GM12873 (cell line): Measurements from ENCODE around the gene LMX1A.

Source experiments
- TF ChIP-seq, protein P1 (sequence below): IDR thresholded peaks from 2 replicates; pipeline ENCODE4 v1.5.1; 2012; ENCODE audit warnings: low read depth, mild to moderate bottlenecking, moderate library complexity, low read length, control low read depth; ENCODE audit not compliant: insufficient read depth; ENCODE audit errors: missing control alignments

The LMX1A gene

DNA sequence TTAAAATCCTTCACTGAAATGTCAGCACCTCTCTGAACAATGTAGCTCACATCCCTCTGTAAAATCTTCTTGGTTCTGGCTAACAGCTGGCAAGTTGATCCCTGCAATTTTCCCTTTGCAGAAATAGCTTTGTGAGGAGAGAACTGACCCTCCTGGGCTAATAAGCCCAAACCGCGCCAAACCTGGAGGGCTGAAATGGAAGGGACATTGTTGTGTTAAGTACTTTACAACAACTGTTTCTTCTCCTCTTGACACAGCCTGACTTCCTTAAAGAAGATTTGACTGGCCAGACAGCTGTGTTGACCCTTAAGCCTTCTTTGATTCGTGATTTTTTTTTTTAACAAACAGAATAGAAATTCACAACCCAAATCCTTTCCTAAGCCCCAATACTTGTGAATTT is 5.7 kb downstream of the LMX1A start:
- TF ChIP-seq, protein P1, sequence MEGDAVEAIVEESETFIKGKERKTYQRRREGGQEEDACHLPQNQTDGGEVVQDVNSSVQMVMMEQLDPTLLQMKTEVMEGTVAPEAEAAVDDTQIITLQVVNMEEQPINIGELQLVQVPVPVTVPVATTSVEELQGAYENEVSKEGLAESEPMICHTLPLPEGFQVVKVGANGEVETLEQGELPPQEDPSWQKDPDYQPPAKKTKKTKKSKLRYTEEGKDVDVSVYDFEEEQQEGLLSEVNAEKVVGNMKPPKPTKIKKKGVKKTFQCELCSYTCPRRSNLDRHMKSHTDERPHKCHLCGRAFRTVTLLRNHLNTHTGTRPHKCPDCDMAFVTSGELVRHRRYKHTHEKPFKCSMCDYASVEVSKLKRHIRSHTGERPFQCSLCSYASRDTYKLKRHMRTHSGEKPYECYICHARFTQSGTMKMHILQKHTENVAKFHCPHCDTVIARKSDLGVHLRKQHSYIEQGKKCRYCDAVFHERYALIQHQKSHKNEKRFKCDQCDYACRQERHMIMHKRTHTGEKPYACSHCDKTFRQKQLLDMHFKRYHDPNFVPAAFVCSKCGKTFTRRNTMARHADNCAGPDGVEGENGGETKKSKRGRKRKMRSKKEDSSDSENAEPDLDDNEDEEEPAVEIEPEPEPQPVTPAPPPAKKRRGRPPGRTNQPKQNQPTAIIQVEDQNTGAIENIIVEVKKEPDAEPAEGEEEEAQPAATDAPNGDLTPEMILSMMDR: no peak

DNA sequence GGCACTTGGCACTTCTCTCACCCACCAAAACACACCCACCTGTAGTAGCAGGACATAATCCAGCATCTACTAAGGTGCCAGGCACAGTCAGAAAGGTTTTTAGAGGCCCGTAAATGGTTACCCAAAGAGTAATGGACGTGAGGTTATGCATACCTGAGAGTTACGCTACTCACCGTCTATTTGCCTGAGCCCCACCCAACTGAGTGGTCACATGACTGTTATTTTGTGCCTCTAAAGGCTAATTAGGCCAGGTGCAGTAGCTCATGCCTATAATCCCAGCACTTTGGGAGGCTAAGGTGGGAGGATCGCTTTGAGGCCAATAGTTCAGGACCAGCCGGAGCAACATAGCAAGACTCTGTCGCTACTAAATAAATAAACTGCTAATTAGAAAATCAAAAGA is 11.0 kb downstream of the LMX1A start:
- TF ChIP-seq, protein P1: no peak

DNA sequence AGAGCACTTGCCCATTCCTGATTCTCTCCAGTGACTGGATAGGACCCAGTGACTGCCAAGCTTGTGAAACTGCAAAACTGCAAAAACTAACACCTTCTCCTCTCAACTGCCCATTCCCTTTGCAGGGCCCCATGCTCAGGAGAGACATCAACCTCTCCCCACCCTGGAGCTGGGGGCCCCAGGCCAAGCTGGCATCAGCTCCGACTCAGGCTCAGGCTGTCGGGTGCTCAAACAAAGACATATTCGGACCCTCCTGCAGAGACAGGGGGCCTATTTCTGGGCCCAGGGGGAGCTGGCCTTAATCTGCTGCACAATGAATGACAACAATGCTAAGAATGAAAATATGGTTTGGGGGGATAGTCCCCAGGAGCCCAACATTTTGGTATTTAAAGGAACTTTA is 11.8 kb downstream of the LMX1A start:
- TF ChIP-seq, protein P1: no peak

DNA sequence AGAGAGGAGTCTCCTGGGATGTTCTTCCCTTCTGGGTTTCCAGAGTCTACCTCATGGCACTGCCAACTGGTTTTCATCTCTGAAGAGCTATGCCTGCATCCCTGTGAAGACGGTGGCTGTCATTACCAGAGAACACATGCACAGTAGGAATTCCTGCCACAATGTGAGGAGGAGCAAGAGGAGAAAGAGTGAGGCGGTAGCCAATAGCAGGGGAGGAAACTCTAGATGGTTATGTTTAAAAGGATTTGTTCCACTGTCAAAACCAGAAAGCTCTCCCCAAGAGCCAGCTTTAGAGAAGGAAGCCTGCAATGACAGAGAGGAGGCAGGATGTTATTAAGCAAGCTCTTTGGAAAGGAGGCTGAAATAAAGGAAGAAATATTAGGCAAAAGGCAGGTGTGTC is 12.3 kb downstream of the LMX1A start:
- TF ChIP-seq, protein P1: no peak

DNA sequence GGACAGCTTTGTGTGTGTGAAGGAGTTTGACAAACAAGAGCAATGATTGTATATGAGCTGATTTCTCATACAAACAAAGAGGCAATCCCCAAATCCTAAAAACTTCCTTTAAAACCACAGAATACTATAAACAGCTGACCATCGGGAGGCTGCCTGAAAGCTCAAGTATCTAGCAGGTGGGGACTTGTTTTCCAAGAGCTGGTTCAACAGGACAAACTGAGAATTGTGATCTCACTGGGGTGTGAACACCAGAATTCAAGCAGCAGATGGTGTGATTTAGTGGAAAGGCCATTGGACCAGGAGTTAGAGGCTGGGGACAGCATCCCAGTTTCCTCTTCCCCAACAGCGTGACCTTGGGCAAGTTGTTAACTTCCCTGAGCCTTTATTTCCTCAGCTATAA is 13.9 kb downstream of the LMX1A start:
- TF ChIP-seq, protein P1: no peak

DNA sequence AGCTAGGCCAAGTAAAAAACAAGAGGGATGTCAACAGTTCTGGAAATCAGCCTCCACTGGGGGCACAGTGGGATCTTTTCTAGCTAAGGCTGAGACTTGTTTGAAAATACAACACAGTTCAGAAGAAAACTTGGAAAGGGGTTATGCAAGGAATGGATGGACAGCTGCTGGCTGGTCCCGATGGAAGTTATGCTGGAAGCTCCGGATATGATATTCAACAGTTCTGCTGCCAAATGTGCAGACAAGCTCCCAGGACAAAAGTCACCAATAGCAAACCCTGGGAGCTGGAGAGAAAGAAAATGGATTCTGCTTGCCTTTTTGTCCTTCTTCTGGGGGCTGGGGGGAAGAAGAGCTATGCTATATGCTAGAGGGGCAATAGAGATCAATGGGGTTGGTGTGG is 14.3 kb downstream of the LMX1A start:
- TF ChIP-seq, protein P1: no peak

DNA sequence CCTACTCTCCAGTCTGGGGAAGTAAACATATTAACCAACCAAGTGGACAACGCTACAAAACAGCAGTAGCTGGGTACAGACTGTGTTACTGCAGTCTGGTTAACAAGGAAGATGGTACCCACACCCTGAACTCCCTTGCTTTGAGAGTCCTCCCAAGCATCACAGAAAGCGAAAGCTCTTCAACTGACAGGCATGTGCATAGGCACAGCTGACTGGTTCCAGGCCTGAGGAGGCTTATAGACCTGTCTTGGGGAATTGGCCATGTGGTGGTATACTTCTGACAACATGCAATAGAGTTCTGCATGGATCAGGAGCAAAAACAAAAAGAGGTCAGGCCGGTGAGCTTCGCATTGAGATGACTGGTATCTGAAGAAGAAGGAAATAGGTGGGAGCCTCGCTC is 17.4 kb downstream of the LMX1A start:
- TF ChIP-seq, protein P1: no peak
